ENCODE measurements around the gene CDC42BPA. TPM values are rescaled to one million over a fixed set of nuclear protein-coding genes. Genes with fewer than 3 reads are reported as not detected.

The CDC42BPA gene
- polyA plus RNA-seq, 1 donor (not counting 4 experiments of a cell fraction or from before 2014, with no cell fraction given): 9.2 TPM

DNA sequence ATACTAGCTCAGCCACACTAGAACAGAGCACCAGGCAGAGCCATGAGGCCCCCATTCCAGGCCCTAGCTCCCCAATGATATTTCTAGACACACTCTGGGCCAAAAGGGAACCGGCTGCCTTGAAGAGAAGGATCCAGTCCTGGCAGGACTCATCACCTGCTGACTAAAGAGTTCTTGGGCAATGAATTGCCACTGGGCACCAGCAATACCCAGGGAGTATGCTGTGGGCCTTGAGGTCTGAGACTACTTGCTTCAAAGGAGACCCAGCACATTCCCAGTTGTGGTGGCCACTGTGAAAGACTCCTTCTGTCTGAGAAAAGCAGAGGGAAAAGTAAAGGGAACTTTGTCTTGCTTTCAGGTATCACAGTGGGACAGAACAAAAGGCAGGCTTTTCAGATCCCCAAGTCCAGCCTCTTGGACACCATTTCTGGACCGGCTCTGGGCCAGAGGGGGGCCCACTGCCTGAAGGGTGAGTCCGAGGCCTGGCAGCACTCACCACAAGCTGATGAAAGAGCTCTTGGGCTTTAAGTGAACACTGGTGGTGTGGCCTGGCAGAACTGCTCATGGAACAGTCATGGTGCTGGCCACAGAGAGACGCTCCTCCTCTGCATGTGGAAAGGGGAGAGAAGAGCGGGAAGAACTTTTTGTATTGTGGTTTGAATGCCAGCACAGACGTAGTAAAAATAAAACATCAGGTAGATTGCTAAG lies 72.5 kb downstream of the CDC42BPA start:
- dilution Hi-C loops (cut with MboI; ENCODE audit: extremely low pct_ligation_motif_present, low sequenced_read_pairs): no loop called here
- no peak for FAIRE-seq
- peaks cover 3% of the 10 kb centered on the region for H4K20me1 ChIP-seq (ENCODE audit: control insufficient read depth, extremely low read depth, insufficient read depth, low read length)
- no peaks in the 10 kb centered on the region for H3K36me3 ChIP-seq (ENCODE audit: control insufficient read depth in 2 of 2, extremely low read depth in 1 of 2, insufficient read depth in 2 of 2, low read length in 2 of 2)
- no peak overlapping the region for H2AFZ ChIP-seq (ENCODE audit: control insufficient read depth, low read length)
- H3K4me2 ChIP-seq (ENCODE audit: control insufficient read depth, extremely low read depth, insufficient read depth, low read depth, low read length): no peak overlapping the region
- no peaks in the 10 kb centered on the region for H3K27me3 ChIP-seq (ENCODE audit: control insufficient read depth, extremely low read depth, insufficient read depth, low read length)
- H3K9ac ChIP-seq (ENCODE audit: control insufficient read depth, extremely low read depth, insufficient read depth, low read length): no peak overlapping the region
- no peak overlapping the region for H3K27ac ChIP-seq (ENCODE audit: control insufficient read depth, insufficient read depth, low read length)
- peaks cover 29% of the 10 kb centered on the region for H3K79me2 ChIP-seq (ENCODE audit: control insufficient read depth, insufficient read depth, low read length)
- no peak for DNase-seq (ENCODE audit: low read depth, low spot score)
- TF ChIP-seq, protein P1, sequence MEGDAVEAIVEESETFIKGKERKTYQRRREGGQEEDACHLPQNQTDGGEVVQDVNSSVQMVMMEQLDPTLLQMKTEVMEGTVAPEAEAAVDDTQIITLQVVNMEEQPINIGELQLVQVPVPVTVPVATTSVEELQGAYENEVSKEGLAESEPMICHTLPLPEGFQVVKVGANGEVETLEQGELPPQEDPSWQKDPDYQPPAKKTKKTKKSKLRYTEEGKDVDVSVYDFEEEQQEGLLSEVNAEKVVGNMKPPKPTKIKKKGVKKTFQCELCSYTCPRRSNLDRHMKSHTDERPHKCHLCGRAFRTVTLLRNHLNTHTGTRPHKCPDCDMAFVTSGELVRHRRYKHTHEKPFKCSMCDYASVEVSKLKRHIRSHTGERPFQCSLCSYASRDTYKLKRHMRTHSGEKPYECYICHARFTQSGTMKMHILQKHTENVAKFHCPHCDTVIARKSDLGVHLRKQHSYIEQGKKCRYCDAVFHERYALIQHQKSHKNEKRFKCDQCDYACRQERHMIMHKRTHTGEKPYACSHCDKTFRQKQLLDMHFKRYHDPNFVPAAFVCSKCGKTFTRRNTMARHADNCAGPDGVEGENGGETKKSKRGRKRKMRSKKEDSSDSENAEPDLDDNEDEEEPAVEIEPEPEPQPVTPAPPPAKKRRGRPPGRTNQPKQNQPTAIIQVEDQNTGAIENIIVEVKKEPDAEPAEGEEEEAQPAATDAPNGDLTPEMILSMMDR (optimal IDR thresholded peaks at IDR 0.05 in 1 of 3, IDR thresholded peaks at IDR 0.05 in 1 of 3, conservative IDR thresholded peaks at IDR 0.05 in 1 of 3; ENCODE audit: extremely low read depth in 1 of 3, insufficient read depth in 2 of 3, low read length in 3 of 3): no peak
- TF ChIP-seq EZH2 (IDR thresholded peaks at IDR 0.05; ENCODE audit: low read length): no peak
- H3K4me3 ChIP-seq (ENCODE audit: control insufficient read depth in 2 of 3, extremely low read depth in 1 of 3, insufficient read depth in 2 of 3, low read depth in 1 of 3, low read length in 3 of 3): no peak overlapping the region
- H3K4me1 ChIP-seq (ENCODE audit: control insufficient read depth, extremely low read depth, insufficient read depth, low read length): peaks cover 2% of the 10 kb centered on the region
- no peaks in the 10 kb centered on the region for H3K9me3 ChIP-seq (ENCODE audit: control insufficient read depth, low read depth, low read length)
- H3K9me1 ChIP-seq (ENCODE audit: control insufficient read depth, extremely low read depth, insufficient read depth, low read length): no peaks in the 10 kb centered on the region

DNA sequence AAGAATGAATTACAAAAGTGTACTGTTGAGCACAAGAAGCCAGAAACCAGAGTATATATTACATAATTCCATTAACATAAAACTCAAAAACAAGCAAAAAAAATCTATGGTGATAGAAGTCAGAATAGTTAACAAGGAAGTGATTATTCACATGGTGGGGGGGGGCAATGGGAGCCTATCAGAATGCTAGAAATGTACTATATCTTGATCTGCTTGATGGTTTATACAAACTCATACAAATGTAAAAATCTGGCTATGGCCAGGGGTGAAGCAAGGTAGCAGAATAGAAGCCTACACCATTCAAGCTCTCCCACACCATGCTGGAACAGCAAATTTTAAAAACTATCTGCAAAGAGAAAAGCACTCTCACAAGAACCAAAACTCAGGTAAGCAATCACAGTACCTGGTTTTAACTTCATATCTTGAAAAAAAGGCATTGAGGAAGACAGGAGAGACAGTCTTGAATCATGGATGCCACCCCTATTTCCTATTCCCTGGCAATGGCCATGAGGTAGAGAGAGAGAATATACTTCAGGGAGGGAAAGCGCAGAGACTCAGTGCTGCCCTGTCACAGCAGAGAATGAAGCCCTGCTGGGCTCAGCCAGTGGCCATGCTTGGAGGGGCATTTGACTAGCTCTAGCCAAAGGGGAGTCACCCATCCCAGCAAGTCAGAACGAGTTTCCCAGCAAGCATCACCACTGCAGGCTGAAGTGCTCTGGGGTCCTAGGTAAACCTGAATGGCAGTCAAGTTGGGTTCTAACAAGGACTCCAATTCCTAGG lies 73.8 kb downstream of the CDC42BPA start:
- dilution Hi-C loops (cut with MboI; ENCODE audit: extremely low pct_ligation_motif_present, low sequenced_read_pairs): no loop called here
- Histone ChIP-seq H3K9me3 (ENCODE audit: control insufficient read depth, low read depth, low read length) (no peaks in the 10 kb centered on the region), H3K9ac (ENCODE audit: control insufficient read depth, extremely low read depth, insufficient read depth, low read length) (no peak overlapping the region), H3K4me3 (ENCODE audit: control insufficient read depth in 2 of 3, extremely low read depth in 1 of 3, insufficient read depth in 2 of 3, low read depth in 1 of 3, low read length in 3 of 3) (no peak overlapping the region), H3K27ac (ENCODE audit: control insufficient read depth, insufficient read depth, low read length) (no peak overlapping the region), H3K27me3 (ENCODE audit: control insufficient read depth, extremely low read depth, insufficient read depth, low read length) (no peaks in the 10 kb centered on the region), H4K20me1 (ENCODE audit: control insufficient read depth, extremely low read depth, insufficient read depth, low read length) (peaks cover 3% of the 10 kb centered on the region), H3K36me3 (ENCODE audit: control insufficient read depth in 2 of 2, extremely low read depth in 1 of 2, insufficient read depth in 2 of 2, low read length in 2 of 2) (no peaks in the 10 kb centered on the region), H3K4me1 (ENCODE audit: control insufficient read depth, extremely low read depth, insufficient read depth, low read length) (peaks cover 2% of the 10 kb centered on the region), H3K9me1 (ENCODE audit: control insufficient read depth, extremely low read depth, insufficient read depth, low read length) (no peaks in the 10 kb centered on the region), H3K4me2 (ENCODE audit: control insufficient read depth, extremely low read depth, insufficient read depth, low read depth, low read length) (no peak overlapping the region), H2AFZ (ENCODE audit: control insufficient read depth, low read length) (no peak overlapping the region), H3K79me2 (ENCODE audit: control insufficient read depth, insufficient read depth, low read length) (peaks cover 33% of the 10 kb centered on the region)
- FAIRE-seq (peak; percentile 13), DNase-seq (ENCODE audit: low read depth, low spot score) (no peak)
- TF ChIP-seq, protein P1 (optimal IDR thresholded peaks at IDR 0.05 in 1 of 3, IDR thresholded peaks at IDR 0.05 in 1 of 3, conservative IDR thresholded peaks at IDR 0.05 in 1 of 3; ENCODE audit: extremely low read depth in 1 of 3, insufficient read depth in 2 of 3, low read length in 3 of 3): no peak
- TF ChIP-seq EZH2 (IDR thresholded peaks at IDR 0.05; ENCODE audit: low read length): no peak
